Glomerular endothelial cell (primary cell): ENCODE measurements around the gene FILIP1L. TPM values are rescaled to one million over a fixed set of nuclear protein-coding genes. Genes with fewer than 3 reads are reported as not detected.
A peak's percentile ranks its signal among the peaks of the same experiment; 100 is the strongest.

Experiments used
- DNase-seq: peaks from one replicate; pipeline ENCODE4 v3.0.0-alpha.2; 2011; ENCODE audit warnings: low read depth, low spot score; ENCODE audit errors: extremely low read depth
- total RNA-seq: library from RNA; depleted of rRNA; stranded (reverse); fragments of >200 nt; gene quantifications from 2 replicates; pipeline ENCODE4 v1.2.3, GENCODE V29; 2015

The FILIP1L gene
- total RNA-seq, 1 donor from 2014 or later = 70.8 TPM

- DNase-seq = no peak
These were observed 66.7 kb downstream of the FILIP1L start for GRCh38 chr3:100047455-100048141.

DNA sequence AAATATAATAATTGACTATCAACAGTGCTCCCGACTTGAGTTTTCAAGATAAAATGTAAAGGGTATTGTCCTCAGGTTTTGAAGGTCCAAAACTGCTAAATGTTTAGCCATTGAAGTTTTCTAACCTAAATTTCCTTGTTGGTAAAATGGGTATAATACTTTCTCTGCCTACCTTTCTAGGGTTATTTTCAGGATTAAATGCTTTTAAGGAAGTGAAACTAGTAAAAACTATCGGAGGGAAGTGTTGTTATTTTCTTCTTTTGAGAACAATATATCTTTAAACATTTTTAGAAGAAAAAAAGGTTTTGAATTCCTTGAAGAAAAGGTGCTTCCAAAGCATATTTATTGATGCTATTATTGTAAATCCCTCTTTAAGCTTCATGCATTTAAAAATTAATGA lies 67.3 kb downstream of the FILIP1L start:
- no peak for DNase-seq

DNA sequence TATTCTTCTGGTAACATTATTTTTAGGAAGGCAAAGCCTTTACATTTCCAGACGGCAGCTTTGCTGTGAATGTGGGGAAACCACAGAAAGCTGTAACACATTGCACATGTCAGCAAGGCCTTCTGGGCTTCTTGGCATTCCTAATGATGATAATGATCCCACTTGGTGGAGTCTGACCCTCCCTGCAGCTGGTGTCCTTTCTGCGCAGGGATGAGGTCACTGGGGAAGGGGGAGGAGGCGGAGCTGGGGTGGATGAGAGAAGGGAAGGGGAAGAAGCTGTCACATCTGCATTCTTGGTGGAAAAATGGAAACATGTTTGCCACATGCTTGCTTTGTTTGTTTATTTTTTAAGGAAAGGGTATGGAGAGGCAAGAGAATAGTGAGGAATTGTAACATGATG lies 68.6 kb downstream of the FILIP1L start:
- no peak for DNase-seq

GRCh38 chr3:100044369-100044768 lies 69.9 kb downstream of the FILIP1L start:
- DNase-seq = no peak

DNA sequence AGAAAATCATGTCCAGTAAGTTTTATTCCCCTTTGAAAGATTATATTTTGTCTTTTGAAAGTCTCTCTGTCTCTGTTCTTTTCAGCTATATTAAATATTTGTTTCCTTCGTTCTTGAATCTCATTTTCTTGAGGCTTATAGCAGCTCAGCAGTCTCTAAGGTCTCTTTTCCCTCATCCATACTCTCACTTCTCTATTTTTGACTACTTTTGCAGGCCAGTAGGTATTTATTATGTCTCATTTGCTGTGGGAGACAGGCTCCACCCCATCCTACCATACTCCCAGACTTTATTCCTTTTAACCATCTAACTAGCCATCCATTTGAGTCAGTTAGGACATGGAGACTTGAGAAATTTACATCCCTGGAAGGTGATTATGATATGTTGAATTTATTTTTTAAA lies 71.0 kb downstream of the FILIP1L start:
- DNase-seq = no peak

DNA sequence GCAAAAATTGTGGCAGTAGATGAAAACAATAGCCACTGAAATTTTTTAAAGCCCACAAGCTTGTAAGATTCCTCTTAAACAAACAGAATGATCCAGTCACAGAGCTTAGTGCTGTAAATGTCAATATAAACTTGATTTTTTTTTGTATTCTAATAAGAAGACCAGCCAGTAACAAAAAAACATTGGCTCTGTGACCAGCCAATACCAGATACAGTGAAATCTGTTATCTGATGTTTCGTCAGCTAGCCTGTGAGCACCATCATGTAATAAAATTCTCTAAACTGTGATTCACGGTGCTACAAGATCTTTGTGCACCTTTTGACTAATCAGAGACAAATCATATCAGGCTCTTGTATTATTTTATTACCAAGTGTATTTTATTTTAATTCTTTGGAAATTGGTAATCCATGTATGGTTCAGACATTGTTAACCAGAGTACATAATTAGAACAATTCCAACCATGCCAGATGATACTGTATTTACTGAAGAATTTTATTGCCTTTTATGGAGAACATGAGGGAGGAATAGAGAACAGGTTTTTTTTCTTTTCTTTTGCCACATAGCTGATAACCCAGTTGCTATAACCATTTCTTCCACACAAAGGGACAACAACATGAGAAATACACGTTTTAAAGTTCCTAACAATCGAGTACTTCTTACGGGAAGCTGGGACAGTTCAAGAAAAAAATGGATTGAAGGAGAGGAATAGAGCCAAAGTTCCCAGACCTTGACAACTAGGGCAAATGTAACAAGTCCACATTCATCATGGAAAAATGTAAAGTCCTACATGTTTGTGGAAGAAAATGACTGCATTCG lies 71.9 kb downstream of the FILIP1L start:
- no peak for DNase-seq

DNA sequence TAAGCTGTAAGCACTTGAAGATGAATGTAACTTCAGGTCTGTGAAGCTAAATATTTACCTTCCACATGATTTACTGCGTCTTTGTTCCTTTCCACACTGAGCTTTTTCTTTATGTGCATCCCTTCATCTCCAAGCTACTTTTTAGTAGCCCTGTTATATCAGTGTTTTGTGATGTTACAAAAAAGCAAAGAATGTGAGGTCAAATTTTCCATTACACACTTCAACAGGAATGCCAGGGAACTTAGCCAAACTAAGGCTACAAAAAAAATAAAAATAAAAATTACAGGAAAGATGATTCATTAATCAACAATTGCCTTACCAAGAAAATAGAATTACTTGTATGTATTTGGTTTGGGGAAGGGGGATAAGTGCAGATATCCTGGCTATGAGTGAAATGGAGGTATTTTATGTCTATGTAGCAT lies 73.0 kb downstream of the FILIP1L start:
- DNase-seq = peak; percentile 99

DNA sequence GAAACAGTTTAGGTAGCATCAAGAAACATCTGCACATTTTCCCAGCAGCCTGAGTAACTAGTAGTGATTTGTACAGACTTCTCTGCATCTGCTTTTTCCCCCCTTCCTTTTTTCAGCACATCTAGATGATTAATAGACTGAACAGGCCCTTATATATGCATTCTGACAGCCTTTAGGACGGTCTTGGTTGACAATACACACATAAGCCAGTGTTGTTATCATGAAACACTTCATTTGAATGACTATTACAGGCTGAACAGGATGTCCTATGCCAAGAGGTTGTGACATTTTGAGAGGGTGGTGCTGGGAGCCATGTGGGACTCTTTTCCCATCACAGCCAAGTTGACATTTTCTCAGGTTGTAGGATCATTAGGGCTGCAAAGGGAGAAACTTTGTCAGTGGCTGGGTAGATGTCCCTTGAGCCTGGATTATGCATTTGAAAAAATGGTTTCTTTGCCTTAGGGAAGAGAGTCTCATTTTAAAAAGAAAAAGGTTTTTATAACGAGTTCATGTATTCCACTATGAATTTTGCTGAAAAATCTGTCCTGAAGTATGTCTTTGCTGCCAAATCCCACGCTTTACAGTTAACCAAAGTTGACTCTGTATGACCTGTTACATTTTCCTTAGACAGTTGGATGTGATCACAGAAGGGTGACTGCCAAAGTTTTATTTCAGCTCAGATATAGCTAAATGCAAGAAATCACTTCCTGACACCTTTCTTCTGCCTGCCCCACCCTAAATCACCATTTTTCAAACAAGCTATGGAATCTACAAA lies 73.7 kb downstream of the FILIP1L start:
- no peak for DNase-seq

- DNase-seq = no peak
These were observed 75.2 kb downstream of the FILIP1L start for GRCh38 chr3:100039075-100039474.

DNA sequence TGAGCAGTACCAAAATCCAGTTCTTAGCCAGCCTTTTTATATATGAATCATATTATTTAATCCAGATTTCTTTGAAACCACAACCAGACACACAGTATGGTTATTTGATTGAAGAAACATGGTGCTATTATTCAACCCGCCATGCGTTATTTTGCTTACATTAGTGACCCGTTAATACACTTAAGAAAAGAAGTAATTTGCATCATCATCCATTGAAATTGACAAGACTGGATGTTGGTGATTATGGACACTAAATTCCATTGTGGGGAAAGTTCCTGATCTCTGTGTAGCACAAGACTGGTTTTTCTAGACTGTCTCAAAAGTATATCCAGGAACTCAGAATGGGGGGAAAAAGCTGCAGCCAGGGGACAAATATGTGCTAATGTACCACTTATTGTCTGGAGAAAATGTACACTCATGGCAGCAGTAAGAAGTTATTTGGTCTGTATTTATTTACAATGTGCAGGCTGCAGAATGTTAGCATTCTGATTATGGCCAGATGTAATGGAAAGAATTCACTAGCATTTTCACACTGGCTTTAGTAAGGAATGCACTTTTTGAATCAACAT lies 80.3 kb downstream of the FILIP1L start:
- DNase-seq = no peak

GRCh38 chr3:100033184-100033583 lies 81.1 kb downstream of the FILIP1L start:
- DNase-seq = no peak

DNA sequence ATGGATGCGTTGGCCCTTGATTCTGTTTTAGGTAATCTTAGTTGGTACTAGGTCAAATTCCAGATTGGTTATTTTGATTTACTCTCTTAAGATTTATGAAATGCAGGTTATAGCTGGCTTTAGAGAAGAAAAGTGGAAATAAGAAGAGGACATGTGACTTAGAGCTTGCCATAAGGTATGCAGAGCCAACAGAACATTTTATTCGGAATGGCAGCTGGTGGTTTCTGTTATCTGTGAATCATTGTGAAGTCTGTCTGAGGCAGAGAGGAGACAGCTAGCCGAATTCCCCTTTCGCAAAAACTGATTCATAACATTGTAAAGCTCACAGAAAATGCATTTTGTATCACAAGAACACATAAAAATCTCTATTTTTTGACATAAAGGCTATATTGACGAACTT lies 82.1 kb downstream of the FILIP1L start:
- DNase-seq = no peak

DNA sequence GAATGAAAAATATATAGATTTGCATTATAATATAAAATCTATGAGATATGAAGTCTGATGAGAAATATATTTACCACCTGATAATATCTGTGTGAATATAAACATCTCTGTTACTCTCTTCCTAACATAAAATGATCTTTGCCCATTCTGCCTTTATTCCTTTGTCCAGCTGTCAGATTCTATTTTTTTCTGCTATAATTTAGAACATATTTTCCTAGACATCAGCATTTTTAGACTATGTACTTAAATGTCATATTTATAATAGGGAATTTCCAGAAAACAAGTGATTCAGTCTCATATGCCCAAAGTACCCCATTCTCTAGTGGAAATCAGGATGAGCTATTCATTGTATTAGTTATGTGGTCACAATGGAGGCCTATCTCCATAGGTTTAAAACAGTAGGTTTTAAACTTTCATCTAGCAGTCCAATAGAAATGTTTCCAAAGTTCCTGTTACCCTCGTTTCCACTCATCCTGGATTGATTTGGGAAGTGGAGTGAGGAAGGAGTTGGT lies 83.3 kb downstream of the FILIP1L start:
- DNase-seq = no peak

DNA sequence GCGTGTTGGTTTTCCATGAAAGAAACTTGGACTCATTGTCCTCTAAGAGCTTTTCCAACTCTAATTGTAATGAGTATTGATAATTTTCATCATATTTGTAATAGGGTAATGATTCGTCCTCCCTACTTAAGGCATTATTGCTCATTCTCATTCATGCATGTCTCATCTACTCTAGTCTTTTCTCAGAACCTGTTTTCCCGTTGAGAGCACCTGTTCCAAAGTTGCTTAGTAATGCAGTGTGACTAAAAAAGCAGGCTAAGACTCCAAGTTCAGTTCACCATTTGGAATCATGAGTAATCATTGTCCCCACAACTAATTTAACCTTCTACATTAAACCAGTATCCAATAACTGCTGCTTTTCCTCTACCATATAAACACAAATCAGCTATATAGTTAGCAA lies 84.0 kb downstream of the FILIP1L start:
- no peak for DNase-seq

DNA sequence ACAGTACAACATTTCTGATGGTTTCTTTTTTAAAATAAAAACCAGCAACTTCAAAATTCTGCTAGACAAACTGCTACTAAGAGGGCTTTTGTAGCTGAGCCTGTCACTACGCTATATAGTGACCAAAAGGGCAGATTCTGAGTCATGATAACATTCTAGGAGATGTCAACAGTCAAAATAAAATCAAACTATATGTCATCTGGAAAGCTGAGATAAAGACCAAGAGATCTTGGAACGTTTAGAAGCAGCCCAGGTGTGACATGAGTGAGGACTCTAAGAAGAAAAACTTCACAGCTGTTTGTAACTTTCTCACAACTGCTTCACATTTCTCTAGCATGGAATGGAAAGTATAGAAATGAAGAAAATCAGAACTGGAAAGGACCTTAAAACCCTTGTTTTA lies 84.6 kb downstream of the FILIP1L start:
- no peak for DNase-seq

DNA sequence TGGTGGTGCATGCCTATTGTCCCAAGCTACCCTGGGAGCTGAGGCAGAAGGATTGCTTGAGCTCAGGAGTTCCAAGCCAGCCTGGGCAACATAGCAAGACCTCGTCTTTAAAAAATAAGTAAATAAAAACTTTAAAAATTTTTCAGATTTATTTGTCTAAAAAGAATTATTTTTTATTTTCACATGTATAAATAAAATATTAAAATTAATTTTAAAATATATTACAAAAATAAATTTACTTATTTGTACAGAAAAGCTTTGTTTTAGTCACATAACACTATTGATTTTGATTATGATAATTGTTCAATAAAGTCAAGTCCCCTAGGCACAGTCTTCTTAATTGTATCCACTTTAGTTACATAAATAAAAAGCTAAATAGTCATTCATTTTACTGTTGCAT lies 85.2 kb downstream of the FILIP1L start:
- DNase-seq = no peak

- no peak for DNase-seq
These were observed 87.0 kb downstream of the FILIP1L start for GRCh38 chr3:100027321-100027720.

DNA sequence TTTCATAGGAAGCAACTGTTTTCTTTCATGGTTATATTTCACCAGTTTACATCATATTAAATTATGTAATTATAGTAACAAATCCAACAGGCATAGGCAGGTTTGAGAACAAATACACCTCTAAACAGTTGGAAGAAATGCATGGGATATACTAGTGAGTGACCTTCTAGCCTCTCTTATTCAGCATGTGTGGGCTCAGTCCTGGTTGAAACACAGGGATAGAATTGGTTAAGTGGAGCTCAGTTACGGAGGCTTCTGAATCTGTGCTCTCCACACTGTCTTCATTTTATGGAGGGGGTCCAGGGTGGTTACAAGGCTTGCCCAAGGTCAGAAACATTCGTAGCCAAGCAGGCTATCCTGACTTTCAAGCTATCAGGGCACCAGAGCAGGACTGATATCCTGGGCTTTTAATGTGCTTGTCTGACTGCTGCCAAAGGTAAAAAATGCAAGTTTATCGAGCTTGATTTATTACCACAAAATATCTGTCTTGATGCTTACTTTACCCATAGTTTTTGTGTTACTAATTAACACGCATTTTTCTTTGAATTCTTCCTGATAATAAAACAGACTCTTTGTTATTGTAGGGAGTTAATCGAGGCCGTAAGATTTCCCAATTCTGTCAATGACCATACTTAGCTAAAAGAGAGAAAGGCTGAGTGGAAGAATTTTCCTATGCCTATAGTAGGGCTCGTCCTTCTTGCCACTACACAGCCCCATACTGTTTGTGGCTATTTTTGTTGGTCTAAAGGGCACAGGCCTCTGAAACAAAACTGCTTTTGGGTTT lies 89.6 kb downstream of the FILIP1L start:
- no peak for DNase-seq

DNA sequence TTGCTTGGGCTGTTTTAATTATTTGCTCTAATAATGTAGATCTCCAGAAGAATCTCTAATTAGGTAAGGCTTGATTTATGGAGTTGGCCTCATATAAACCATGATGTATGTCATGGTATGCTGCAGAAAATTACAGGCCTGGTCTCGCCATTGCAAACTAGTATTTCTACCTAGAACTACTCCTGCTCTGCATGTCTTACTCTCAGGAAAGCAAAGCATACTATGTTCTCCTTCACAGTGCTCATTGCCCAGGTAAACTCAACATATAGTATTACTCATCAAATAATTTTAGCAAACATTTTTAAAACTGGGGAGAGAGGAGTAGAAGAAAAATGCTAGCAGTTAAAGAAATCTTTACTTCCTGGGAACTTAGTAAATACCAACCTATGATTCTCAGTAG lies 90.7 kb downstream of the FILIP1L start:
- no peak for DNase-seq

DNA sequence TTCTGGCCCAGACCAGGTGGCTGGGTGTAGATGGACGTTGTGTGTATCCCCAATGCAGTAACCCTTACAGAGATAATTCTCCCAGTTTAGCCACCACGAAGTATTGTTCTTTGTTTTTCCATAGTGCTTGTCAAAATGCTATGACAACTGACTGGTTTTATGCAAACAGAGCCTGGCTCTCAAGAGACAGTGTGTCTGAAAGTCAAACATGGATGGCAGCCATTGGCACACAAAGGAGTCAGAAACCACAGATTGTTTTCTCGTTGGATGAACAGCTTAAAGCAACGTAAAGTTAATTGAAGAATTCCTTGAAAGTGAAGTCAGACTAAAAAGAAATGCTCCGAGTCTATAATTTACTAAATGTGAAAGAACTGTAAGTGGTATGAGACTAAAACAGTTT lies 91.2 kb downstream of the FILIP1L start:
- DNase-seq = no peak
